HEK293 (cell line): ENCODE data around the gene LAMA4.

Experiments used
- CTCF ChIA-PET: fragments of 350-600 bp; formaldehyde crosslinking; extraction: SDS; loops from one replicate; lab custom pipeline; 2021; ENCODE audit warnings: antibody characterized with exemption; lab: Yijun Ruan, JAX
- POLR2A ChIA-PET: fragments of 300-600 bp; formaldehyde crosslinking; extraction: SDS; loops from one replicate; lab custom pipeline; 2020; ENCODE audit warnings: antibody characterized with exemption, inconsistent platforms; lab: Yijun Ruan, JAX
- H3K27ac ChIP-seq: fragments of 200-500 bp; sonication (Bioruptor generic); 2 replicates; pipeline ENCODE4 v1.5.1; 2014; ENCODE audit warnings: low read depth, low read length, control low read depth, inconsistent platforms; ENCODE audit errors: extremely low read depth
- H3K36me3 ChIP-seq, 2 experiments: fragments of 200-500 bp in 1 of 2; sonication (Bioruptor generic) in 1 of 2; 1 replicate in 1 of 2; 2 replicates in 1 of 2; pipeline ENCODE4 v1.5.1; 2014 to 2017; ENCODE audit warnings: inconsistent platforms in 2 of 2, low read length in 2 of 2; ENCODE audit not compliant: control insufficient read depth in 2 of 2, insufficient read depth in 1 of 2
- H3K4me1 ChIP-seq: fragments of 200-500 bp; sonication (Bioruptor generic); 2 replicates; pipeline ENCODE4 v1.5.1; 2014; ENCODE audit warnings: mild to moderate bottlenecking, low read length, inconsistent platforms; ENCODE audit not compliant: control insufficient read depth, insufficient read depth
- H3K4me3 ChIP-seq: 2 replicates; pipeline ENCODE4 v1.5.1; 2011; ENCODE audit warnings: low read depth, mild to moderate bottlenecking, control low read depth, low read length, moderate library complexity
- H3K9me3 ChIP-seq: fragments of 200-500 bp; sonication (Bioruptor generic); 2 replicates; pipeline ENCODE4 v1.5.1; 2014; ENCODE audit warnings: low read depth, low read length, inconsistent platforms; ENCODE audit not compliant: control insufficient read depth, insufficient read depth
- IKZF3 ChIP-seq: fragments of 450-650 bp; IDR thresholded peaks from 2 replicates; pipeline ENCODE4 v1.5.0; 2018; ENCODE audit warnings: missing biosample characterization, mild to moderate bottlenecking, missing genetic modification characterization, moderate library complexity
- MEIS1 ChIP-seq: sonication (generic); formaldehyde crosslinking; IDR thresholded peaks from 2 replicates; pipeline ENCODE4 v1.8.1; 2022; ENCODE audit warnings: missing genetic modification reagents, mild to moderate bottlenecking, borderline replicate concordance
- MZF1 ChIP-seq: fragments of 450-650 bp; formaldehyde crosslinking; IDR thresholded peaks from 2 replicates; pipeline ENCODE4 v1.5.1; 2017; ENCODE audit warnings: missing biosample characterization, missing genetic modification characterization, borderline replicate concordance
- REPIN1 ChIP-seq: fragments of 450-650 bp; formaldehyde crosslinking; IDR thresholded peaks from 2 replicates; pipeline ENCODE4 v1.5.1; 2017; ENCODE audit warnings: missing biosample characterization, missing genetic modification characterization, low read depth
- SP2 ChIP-seq: fragments of 450-650 bp; formaldehyde crosslinking; IDR thresholded peaks from 2 replicates; pipeline ENCODE4 v1.5.1; 2016; ENCODE audit warnings: missing biosample characterization, missing genetic modification characterization
- ZNF114 ChIP-seq: fragments of 450-650 bp; formaldehyde crosslinking; IDR thresholded peaks from 2 replicates; pipeline ENCODE4 v1.5.0; 2017; ENCODE audit warnings: missing biosample characterization, missing genetic modification characterization
- ZNF311 ChIP-seq: fragments of 450-650 bp; formaldehyde crosslinking; IDR thresholded peaks from 2 replicates; pipeline ENCODE4 v1.5.1; 2017; ENCODE audit warnings: missing biosample characterization, missing genetic modification characterization, borderline replicate concordance
- ZNF324 ChIP-seq: fragments of 450-650 bp; formaldehyde crosslinking; IDR thresholded peaks from 2 replicates; pipeline ENCODE4 v1.5.1; 2016; ENCODE audit warnings: missing biosample characterization, missing genetic modification characterization
- ZNF521 ChIP-seq: fragments of 450-650 bp; formaldehyde crosslinking; IDR thresholded peaks from 2 replicates; pipeline ENCODE4 v1.5.1; 2017; ENCODE audit warnings: missing biosample characterization, mild to moderate bottlenecking, missing genetic modification characterization
- ZNF571 ChIP-seq: fragments of 450-650 bp; formaldehyde crosslinking; IDR thresholded peaks from 2 replicates; pipeline ENCODE4 v1.5.0; 2017; ENCODE audit warnings: missing biosample characterization, missing genetic modification characterization
- ZNF600 ChIP-seq: fragments of 450-650 bp; formaldehyde crosslinking; IDR thresholded peaks from 2 replicates; pipeline ENCODE4 v1.5.1; 2016; ENCODE audit warnings: missing biosample characterization, missing genetic modification characterization
- ZNF791 ChIP-seq: fragments of 450-650 bp; formaldehyde crosslinking; IDR thresholded peaks from 2 replicates; pipeline ENCODE4 v1.5.1; 2016; ENCODE audit warnings: missing biosample characterization, missing genetic modification characterization
- TF ChIP-seq, protein P1 (sequence below): fragments of 450-650 bp; formaldehyde crosslinking; conservative IDR thresholded peaks from 2 replicates; pipeline ENCODE4 v1.5.1; 2016; ENCODE audit warnings: low read depth, missing biosample characterization, missing genetic modification characterization
- TF ChIP-seq, protein P2 (sequence below): fragments of 450-650 bp; formaldehyde crosslinking; IDR thresholded peaks from 2 replicates; pipeline ENCODE4 v1.5.1; 2016; ENCODE audit warnings: missing biosample characterization, missing genetic modification characterization
- TF ChIP-seq, protein P3 (sequence below): fragments of 450-650 bp; formaldehyde crosslinking; IDR thresholded peaks from 2 replicates; pipeline ENCODE4 v1.5.1; 2016; ENCODE audit warnings: missing biosample characterization, missing genetic modification characterization
- TF ChIP-seq, protein P4 (sequence below): fragments of 450-650 bp; formaldehyde crosslinking; conservative IDR thresholded peaks from 2 replicates; pipeline ENCODE4 v1.5.1; 2016; ENCODE audit warnings: low read depth, missing biosample characterization, missing genetic modification characterization

LAMA4 gene

DNA sequence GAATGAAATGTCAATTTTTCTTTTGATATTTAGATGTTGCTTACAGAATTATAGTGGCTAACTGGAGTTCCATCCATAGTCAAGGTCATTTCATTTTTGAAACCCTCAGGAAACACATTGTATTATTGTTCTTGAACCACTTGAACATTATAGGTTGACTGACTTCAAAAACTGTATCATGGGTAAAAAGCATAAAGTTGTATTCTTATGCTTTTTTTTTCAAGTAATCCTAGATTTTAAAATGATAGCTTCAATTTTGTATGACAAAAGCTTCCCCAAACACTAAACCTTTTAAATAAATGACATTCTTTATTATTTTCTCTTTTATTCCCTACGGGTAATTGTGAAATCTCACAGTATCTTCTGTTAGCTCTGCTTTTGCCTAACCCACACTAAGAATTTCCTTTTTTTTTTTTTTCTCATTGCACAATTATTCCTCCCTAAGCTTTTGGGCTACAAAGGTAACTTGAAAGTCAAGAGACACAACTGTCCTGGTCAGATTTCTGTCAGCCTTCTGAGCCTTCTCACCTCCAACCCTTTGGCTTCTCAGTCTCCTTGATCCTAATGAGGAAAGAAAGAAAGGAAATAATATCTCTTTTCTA is 36.9 kb upstream of the LAMA4 start:
- POLR2A ChIA-PET: no interaction called here
- CTCF ChIA-PET: interaction anchor here (0.5 to 1.4 kb wide), 5 partner anchors 21 to 1630 kb away, joined by 3 to 6 read pairs (median 3); no protein-coding TSS in a partner anchor
- H3K4me3 ChIP-seq: no peak overlapping the region
- H3K36me3 ChIP-seq: no peaks in the 10 kb centered on the region
- H3K27ac ChIP-seq: no peak overlapping the region
- no peaks in the 10 kb centered on the region for H3K9me3 ChIP-seq
- peaks cover 7% of the 10 kb centered on the region; the same call in 1 of the 2 replicates for H3K4me1 ChIP-seq
- TF ChIP-seq ZNF324 (tag by site-specific recombination) (no peak), MZF1 (tag by site-specific recombination) (no peak), ZNF114 (no peak), REPIN1 (tag by site-specific recombination) (no peak), ZNF791 (tag by site-specific recombination) (no peak), ZNF571 (no peak), ZNF311 (no peak), ZNF521 (no peak), MEIS1 (CRISPR knock-in tag) (no peak), ZNF600 (no peak), IKZF3 (tag by site-specific recombination) (no peak), SP2 (tag by site-specific recombination) (no peak)
- TF ChIP-seq, protein P1, sequence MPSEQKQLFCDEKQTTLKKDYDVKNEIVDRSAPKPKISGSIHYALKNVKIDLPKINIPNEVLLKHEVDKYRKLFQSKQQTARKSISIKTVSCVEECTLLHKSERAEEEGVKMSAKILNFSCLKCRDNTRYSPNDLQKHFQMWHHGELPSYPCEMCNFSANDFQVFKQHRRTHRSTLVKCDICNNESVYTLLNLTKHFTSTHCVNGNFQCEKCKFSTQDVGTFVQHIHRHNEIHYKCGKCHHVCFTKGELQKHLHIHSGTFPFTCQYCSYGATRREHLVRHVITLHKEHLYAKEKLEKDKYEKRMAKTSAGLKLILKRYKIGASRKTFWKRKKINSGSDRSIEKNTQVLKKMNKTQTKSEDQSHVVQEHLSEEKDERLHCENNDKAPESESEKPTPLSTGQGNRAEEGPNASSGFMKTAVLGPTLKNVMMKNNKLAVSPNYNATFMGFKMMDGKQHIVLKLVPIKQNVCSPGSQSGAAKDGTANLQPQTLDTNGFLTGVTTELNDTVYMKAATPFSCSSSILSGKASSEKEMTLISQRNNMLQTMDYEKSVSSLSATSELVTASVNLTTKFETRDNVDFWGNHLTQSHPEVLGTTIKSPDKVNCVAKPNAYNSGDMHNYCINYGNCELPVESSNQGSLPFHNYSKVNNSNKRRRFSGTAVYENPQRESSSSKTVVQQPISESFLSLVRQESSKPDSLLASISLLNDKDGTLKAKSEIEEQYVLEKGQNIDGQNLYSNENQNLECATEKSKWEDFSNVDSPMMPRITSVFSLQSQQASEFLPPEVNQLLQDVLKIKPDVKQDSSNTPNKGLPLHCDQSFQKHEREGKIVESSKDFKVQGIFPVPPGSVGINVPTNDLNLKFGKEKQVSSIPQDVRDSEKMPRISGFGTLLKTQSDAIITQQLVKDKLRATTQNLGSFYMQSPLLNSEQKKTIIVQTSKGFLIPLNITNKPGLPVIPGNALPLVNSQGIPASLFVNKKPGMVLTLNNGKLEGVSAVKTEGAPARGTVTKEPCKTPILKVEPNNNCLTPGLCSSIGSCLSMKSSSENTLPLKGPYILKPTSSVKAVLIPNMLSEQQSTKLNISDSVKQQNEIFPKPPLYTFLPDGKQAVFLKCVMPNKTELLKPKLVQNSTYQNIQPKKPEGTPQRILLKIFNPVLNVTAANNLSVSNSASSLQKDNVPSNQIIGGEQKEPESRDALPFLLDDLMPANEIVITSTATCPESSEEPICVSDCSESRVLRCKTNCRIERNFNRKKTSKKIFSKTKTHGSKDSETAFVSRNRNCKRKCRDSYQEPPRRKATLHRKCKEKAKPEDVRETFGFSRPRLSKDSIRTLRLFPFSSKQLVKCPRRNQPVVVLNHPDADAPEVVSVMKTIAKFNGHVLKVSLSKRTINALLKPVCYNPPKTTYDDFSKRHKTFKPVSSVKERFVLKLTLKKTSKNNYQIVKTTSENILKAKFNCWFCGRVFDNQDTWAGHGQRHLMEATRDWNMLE (tag by site-specific recombination): no peak
- TF ChIP-seq, protein P2, sequence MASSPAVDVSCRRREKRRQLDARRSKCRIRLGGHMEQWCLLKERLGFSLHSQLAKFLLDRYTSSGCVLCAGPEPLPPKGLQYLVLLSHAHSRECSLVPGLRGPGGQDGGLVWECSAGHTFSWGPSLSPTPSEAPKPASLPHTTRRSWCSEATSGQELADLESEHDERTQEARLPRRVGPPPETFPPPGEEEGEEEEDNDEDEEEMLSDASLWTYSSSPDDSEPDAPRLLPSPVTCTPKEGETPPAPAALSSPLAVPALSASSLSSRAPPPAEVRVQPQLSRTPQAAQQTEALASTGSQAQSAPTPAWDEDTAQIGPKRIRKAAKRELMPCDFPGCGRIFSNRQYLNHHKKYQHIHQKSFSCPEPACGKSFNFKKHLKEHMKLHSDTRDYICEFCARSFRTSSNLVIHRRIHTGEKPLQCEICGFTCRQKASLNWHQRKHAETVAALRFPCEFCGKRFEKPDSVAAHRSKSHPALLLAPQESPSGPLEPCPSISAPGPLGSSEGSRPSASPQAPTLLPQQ: no peak
- TF ChIP-seq, protein P3, sequence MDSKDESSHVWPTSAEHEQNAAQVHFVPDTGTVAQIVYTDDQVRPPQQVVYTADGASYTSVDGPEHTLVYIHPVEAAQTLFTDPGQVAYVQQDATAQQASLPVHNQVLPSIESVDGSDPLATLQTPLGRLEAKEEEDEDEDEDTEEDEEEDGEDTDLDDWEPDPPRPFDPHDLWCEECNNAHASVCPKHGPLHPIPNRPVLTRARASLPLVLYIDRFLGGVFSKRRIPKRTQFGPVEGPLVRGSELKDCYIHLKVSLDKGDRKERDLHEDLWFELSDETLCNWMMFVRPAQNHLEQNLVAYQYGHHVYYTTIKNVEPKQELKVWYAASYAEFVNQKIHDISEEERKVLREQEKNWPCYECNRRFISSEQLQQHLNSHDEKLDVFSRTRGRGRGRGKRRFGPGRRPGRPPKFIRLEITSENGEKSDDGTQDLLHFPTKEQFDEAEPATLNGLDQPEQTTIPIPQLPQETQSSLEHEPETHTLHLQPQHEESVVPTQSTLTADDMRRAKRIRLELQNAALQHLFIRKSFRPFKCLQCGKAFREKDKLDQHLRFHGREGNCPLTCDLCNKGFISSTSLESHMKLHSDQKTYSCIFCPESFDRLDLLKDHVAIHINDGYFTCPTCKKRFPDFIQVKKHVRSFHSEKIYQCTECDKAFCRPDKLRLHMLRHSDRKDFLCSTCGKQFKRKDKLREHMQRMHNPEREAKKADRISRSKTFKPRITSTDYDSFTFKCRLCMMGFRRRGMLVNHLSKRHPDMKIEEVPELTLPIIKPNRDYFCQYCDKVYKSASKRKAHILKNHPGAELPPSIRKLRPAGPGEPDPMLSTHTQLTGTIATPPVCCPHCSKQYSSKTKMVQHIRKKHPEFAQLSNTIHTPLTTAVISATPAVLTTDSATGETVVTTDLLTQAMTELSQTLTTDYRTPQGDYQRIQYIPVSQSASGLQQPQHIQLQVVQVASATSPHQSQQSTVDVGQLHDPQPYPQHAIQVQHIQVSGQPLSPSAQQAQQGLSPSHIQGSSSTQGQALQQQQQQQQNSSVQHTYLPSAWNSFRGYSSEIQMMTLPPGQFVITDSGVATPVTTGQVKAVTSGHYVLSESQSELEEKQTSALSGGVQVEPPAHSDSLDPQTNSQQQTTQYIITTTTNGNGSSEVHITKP (tag by site-specific recombination): no peak
- TF ChIP-seq, protein P4, sequence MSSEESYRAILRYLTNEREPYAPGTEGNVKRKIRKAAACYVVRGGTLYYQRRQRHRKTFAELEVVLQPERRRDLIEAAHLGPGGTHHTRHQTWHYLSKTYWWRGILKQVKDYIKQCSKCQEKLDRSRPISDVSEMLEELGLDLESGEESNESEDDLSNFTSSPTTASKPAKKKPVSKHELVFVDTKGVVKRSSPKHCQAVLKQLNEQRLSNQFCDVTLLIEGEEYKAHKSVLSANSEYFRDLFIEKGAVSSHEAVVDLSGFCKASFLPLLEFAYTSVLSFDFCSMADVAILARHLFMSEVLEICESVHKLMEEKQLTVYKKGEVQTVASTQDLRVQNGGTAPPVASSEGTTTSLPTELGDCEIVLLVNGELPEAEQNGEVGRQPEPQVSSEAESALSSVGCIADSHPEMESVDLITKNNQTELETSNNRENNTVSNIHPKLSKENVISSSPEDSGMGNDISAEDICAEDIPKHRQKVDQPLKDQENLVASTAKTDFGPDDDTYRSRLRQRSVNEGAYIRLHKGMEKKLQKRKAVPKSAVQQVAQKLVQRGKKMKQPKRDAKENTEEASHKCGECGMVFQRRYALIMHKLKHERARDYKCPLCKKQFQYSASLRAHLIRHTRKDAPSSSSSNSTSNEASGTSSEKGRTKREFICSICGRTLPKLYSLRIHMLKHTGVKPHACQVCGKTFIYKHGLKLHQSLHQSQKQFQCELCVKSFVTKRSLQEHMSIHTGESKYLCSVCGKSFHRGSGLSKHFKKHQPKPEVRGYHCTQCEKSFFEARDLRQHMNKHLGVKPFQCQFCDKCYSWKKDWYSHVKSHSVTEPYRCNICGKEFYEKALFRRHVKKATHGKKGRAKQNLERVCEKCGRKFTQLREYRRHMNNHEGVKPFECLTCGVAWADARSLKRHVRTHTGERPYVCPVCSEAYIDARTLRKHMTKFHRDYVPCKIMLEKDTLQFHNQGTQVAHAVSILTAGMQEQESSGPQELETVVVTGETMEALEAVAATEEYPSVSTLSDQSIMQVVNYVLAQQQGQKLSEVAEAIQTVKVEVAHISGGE (tag by site-specific recombination): no peak
